ENCODE data around the gene CYBC1. TPM values are rescaled to one million over a fixed set of nuclear protein-coding genes. Genes with fewer than 3 reads are reported as not detected.

The CYBC1 gene
- total and polyA plus RNA-seq, 2 donors from 2014 or later, result 38.2 to 139 TPM

DNA sequence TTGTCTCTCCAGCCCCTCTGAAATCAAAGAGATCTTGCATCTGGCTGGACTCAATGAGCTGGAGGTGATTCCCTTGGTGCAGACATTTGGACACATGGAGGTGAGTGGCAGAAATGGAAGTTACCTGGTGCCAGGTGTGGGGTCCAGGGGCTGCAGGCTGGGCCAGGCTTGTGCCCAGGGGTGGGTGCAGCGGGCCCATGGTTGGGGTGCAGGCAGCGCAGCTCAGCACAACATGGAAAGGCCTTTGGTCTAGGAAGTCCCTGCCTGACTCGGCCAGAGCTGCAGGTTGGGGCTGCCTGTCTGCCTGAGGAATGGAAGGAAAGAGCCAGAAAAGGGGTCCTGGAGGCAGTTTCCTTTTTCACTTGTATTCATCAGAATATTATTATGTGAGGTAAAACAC lies 22.0 kb downstream of the CYBC1 start:
- Histone ChIP-seq H3K36me3 (ENCODE audit: control insufficient read depth in 2 of 3, insufficient read depth in 3 of 3, low read length in 3 of 3) (peaks cover 0 to 2% (median 0%) of the 10 kb centered on the region in 3 donors), H3K4me3 (ENCODE audit: low read length in 3 of 3) (no peak overlapping the region), H3K27ac (ENCODE audit: low read depth in 2 of 2, low read length in 2 of 2) (no peak overlapping the region), H3K4me1 (ENCODE audit: control insufficient read depth in 2 of 3, insufficient read depth in 2 of 3, low read depth in 1 of 3, low read length in 3 of 3) (no peaks in the 10 kb centered on the region), H3K27me3 (ENCODE audit: control insufficient read depth, insufficient read depth, low read length) (no peaks in the 10 kb centered on the region), H3K9me3 (ENCODE audit: control insufficient read depth in 2 of 3, insufficient read depth in 1 of 3, low read length in 3 of 3) (no peaks in the 10 kb centered on the region), H3K9ac (ENCODE audit: low read length in 3 of 3) (no peak overlapping the region)
- peak in 1 of 5 donors; percentile 61 for DNase-seq
- no peak for TF ChIP-seq CTCF (IDR thresholded peaks at IDR 0.05; ENCODE audit: borderline replicate concordance, extremely low read depth, insufficient read depth)
- intact Hi-C loops (cut with DNase I), result no loop called here
- FAIRE-seq, result no peak

DNA sequence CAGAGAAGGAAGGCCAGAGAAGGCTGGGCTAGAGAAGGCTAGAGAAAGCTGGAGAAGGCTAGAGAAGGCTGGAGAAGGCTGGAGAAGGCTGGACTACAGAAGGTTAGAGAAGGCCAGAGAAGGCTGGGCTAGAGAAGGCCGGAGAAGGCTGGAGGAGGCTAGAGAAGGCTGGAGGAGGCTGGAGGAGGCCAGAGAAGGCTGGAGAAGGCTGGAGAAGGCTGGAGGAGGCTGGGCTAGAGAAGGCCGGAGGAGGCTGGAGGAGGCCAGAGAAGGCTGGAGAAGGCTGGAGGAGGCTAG lies 25.7 kb downstream of the CYBC1 start:
- intact Hi-C loops (cut with DNase I), result no loop called here
- Histone ChIP-seq H3K36me3 (ENCODE audit: control insufficient read depth in 2 of 3, insufficient read depth in 3 of 3, low read length in 3 of 3) (peaks cover 0 to 2% (median 0%) of the 10 kb centered on the region in 3 donors), H3K4me1 (ENCODE audit: control insufficient read depth in 2 of 3, insufficient read depth in 2 of 3, low read depth in 1 of 3, low read length in 3 of 3) (no peaks in the 10 kb centered on the region), H3K9ac (ENCODE audit: low read length in 3 of 3) (no peak overlapping the region), H3K4me3 (ENCODE audit: low read length in 3 of 3) (no peak overlapping the region), H3K9me3 (ENCODE audit: control insufficient read depth in 2 of 3, insufficient read depth in 1 of 3, low read length in 3 of 3) (no peaks in the 10 kb centered on the region), H3K27me3 (ENCODE audit: control insufficient read depth, insufficient read depth, low read length) (no peaks in the 10 kb centered on the region), H3K27ac (ENCODE audit: low read depth in 2 of 2, low read length in 2 of 2) (no peak overlapping the region)
- TF ChIP-seq CTCF (IDR thresholded peaks at IDR 0.05; ENCODE audit: borderline replicate concordance, extremely low read depth, insufficient read depth), result no peak
- DNase-seq (no peak), FAIRE-seq (no peak)

- peaks cover 0 to 5% (median 0%) of the 10 kb centered on the region in 3 donors for H3K4me1 ChIP-seq (ENCODE audit: control insufficient read depth in 2 of 3, insufficient read depth in 2 of 3, low read depth in 1 of 3, low read length in 3 of 3)
- no peaks in the 10 kb centered on the region for H3K9me3 ChIP-seq (ENCODE audit: control insufficient read depth in 2 of 3, insufficient read depth in 1 of 3, low read length in 3 of 3)
- no peak overlapping the region for H3K9ac ChIP-seq (ENCODE audit: low read length in 3 of 3)
- no peak for FAIRE-seq
- intact Hi-C loops (cut with DNase I), result no loop called here
- H3K27ac ChIP-seq (ENCODE audit: low read depth in 2 of 2, low read length in 2 of 2), result peak overlapping the region in 1 of 2 donors; percentile 28
- H3K27me3 ChIP-seq (ENCODE audit: control insufficient read depth, insufficient read depth, low read length), result no peaks in the 10 kb centered on the region
- H3K36me3 ChIP-seq (ENCODE audit: control insufficient read depth in 2 of 3, insufficient read depth in 3 of 3, low read length in 3 of 3), result peaks cover 0 to 2% (median 0%) of the 10 kb centered on the region in 3 donors
- DNase-seq, result peak in 3 of 5 donors; percentile 41 to 51 (median 48)
- TF ChIP-seq CTCF (IDR thresholded peaks at IDR 0.05; ENCODE audit: borderline replicate concordance, extremely low read depth, insufficient read depth), result peak; percentile 39
- H3K4me3 ChIP-seq (ENCODE audit: low read length in 3 of 3), result no peak overlapping the region
Observed at GRCh38 chr17:82424001-82424862, 26.3 kb downstream of the CYBC1 start.

All from kidney (tissue), 14 donors.